ENCODE results near the gene RFPL4AL1.

The RFPL4AL1 gene

GRCh38 chr19:55813906-55814305, 45.0 kb downstream of the RFPL4AL1 start:
- H3K27me3 ChIP-seq (ENCODE audit: insufficient read depth, low read length, poor library complexity), result peaks cover 3% of the 10 kb centered on the region
- no peak for ATAC-seq (ENCODE audit: insufficient read depth, low read depth)

GRCh38 chr19:55820037-55820436, 51.1 kb downstream of the RFPL4AL1 start:
- Histone ChIP-seq H2AFZ (ENCODE audit: low read depth, low read length) (no peak overlapping the region), H3K9ac (ENCODE audit: low read depth, low read length) (no peak overlapping the region), H3K4me1 (ENCODE audit: insufficient read depth, low read length) (no peaks in the 10 kb centered on the region), H3K27ac (ENCODE audit: low read length) (no peak overlapping the region), H3K27me3 (ENCODE audit: insufficient read depth, low read length, poor library complexity) (peaks cover 3% of the 10 kb centered on the region), H3K4me3 (ENCODE audit: low read depth in 1 of 2, low read length in 2 of 2) (no peak overlapping the region), H4K20me1 (ENCODE audit: insufficient read depth, low read length) (no peaks in the 10 kb centered on the region), H3K4me2 (ENCODE audit: insufficient read depth, low read length) (no peak overlapping the region), H3K9me3 (ENCODE audit: insufficient read depth, low read length, severe bottlenecking) (no peaks in the 10 kb centered on the region), H3K79me2 (ENCODE audit: insufficient read depth, low read length) (no peaks in the 10 kb centered on the region), H3K36me3 (ENCODE audit: insufficient read depth, low read length) (no peaks in the 10 kb centered on the region)
- DNase-seq (no peak), ATAC-seq (ENCODE audit: insufficient read depth, low read depth) (no peak)
- TF ChIP-seq CTCF (IDR thresholded peaks at IDR 0.05; ENCODE audit: borderline replicate concordance, extremely low read depth, low read length, poor library complexity, severe bottlenecking) (no peak), EZH2 (IDR thresholded peaks at IDR 0.05; ENCODE audit: borderline replicate concordance, low read depth, low read length, severe bottlenecking) (no peak)

More at GRCh38 chr19:55813906-55814305, 45.0 kb downstream of the RFPL4AL1 start:
- Histone ChIP-seq H3K4me2 (ENCODE audit: insufficient read depth, low read length) (no peak overlapping the region), H3K4me3 (ENCODE audit: low read depth in 1 of 2, low read length in 2 of 2) (no peak overlapping the region), H3K36me3 (ENCODE audit: insufficient read depth, low read length) (no peaks in the 10 kb centered on the region), H2AFZ (ENCODE audit: low read depth, low read length) (no peak overlapping the region), H3K9ac (ENCODE audit: low read depth, low read length) (no peak overlapping the region), H3K9me3 (ENCODE audit: insufficient read depth, low read length, severe bottlenecking) (no peaks in the 10 kb centered on the region), H3K4me1 (ENCODE audit: insufficient read depth, low read length) (no peaks in the 10 kb centered on the region), H3K79me2 (ENCODE audit: insufficient read depth, low read length) (no peaks in the 10 kb centered on the region), H4K20me1 (ENCODE audit: insufficient read depth, low read length) (no peaks in the 10 kb centered on the region), H3K27ac (ENCODE audit: low read length) (no peak overlapping the region)
- DNase-seq, result no peak
- TF ChIP-seq CTCF (IDR thresholded peaks at IDR 0.05; ENCODE audit: borderline replicate concordance, extremely low read depth, low read length, poor library complexity, severe bottlenecking), result no peak
- TF ChIP-seq EZH2 (IDR thresholded peaks at IDR 0.05; ENCODE audit: borderline replicate concordance, low read depth, low read length, severe bottlenecking), result no peak
